C4-2B (cell line): ENCODE measurements around the gene PPOX.

ENCODE experiments used
- CTCF ChIP-seq: fragments of 450-650 bp; conservative IDR thresholded peaks from 2 replicates; pipeline ENCODE4 v1.5.1; 2017; ENCODE audit warnings: mild to moderate bottlenecking
- ZFX ChIP-seq: fragments of 450-650 bp; IDR thresholded peaks from 2 replicates; pipeline ENCODE4 v1.6.1; 2017

- TF ChIP-seq CTCF (no peak), ZFX (no peak)
These were observed 35.0 kb downstream of the PPOX start for GRCh38 chr1:161200992-161201835.
